DND-41 (cell line): Measurements from ENCODE around the gene WFIKKN2.

Source experiments
- ATAC-seq: fragments of 200-7000 bp; cut with Tn5 transposase; 3 replicates; pipeline ENCODE4 v1.9.1; 2021; ENCODE audit warnings: low read depth; ENCODE audit not compliant: insufficient read depth
- DNase-seq: peaks from one replicate; pipeline ENCODE4 v3.0.0-alpha.2; 2020
- H2AFZ ChIP-seq: 2 replicates; pipeline ENCODE4 v1.6.0; 2012; ENCODE audit warnings: low read depth, low read length
- H3K27ac ChIP-seq: 2 replicates; pipeline ENCODE4 v1.5.1; 2012; ENCODE audit warnings: low read length, inconsistent platforms
- H3K27me3 ChIP-seq: fragments of 200-600 bp; sonication (generic); 2 replicates; pipeline ENCODE4 v1.6.0; 2012; ENCODE audit warnings: low read length, mild to moderate bottlenecking, inconsistent platforms; ENCODE audit not compliant: insufficient read depth, poor library complexity
- H3K36me3 ChIP-seq: 2 replicates; pipeline ENCODE4 v1.5.1; 2012; ENCODE audit warnings: low read length, inconsistent platforms; ENCODE audit not compliant: insufficient read depth
- H3K4me1 ChIP-seq: 2 replicates; pipeline ENCODE4 v1.5.1; 2012; ENCODE audit warnings: mild to moderate bottlenecking, low read length; ENCODE audit not compliant: insufficient read depth
- H3K4me2 ChIP-seq: 2 replicates; pipeline ENCODE4 v1.6.0; 2012; ENCODE audit warnings: mild to moderate bottlenecking, moderate library complexity, low read length, inconsistent platforms; ENCODE audit not compliant: insufficient read depth
- H3K4me3 ChIP-seq, 2 experiments: fragments of 200-600 bp in 1 of 2; shearing (Covaris generic) in 1 of 2; 2 replicates each; pipeline ENCODE4 v1.5.1; 2012 to 2016; ENCODE audit warnings: inconsistent platforms in 2 of 2, low read length in 2 of 2, mild to moderate bottlenecking in 2 of 2, low read depth in 1 of 2, moderate library complexity in 1 of 2
- H3K79me2 ChIP-seq: 2 replicates; pipeline ENCODE4 v1.6.0; 2012; ENCODE audit warnings: low read length, inconsistent platforms; ENCODE audit not compliant: insufficient read depth
- H3K9ac ChIP-seq: 2 replicates; pipeline ENCODE4 v1.6.0; 2012; ENCODE audit warnings: low read depth, mild to moderate bottlenecking, inconsistent platforms, low read length, moderate library complexity
- H3K9me3 ChIP-seq: 2 replicates; pipeline ENCODE4 v1.5.1; 2012; ENCODE audit warnings: low read length, moderate library complexity, mild to moderate bottlenecking, inconsistent platforms; ENCODE audit not compliant: insufficient read depth, severe bottlenecking
- H4K20me1 ChIP-seq: 2 replicates; pipeline ENCODE4 v1.6.0; 2012; ENCODE audit warnings: low read length; ENCODE audit not compliant: insufficient read depth
- EZH2 ChIP-seq: IDR thresholded peaks from 3 replicates; pipeline ENCODE4 v1.6.1; 2012; ENCODE audit warnings: borderline replicate concordance, low read depth, mild to moderate bottlenecking, moderate library complexity, low read length, inconsistent platforms; ENCODE audit not compliant: severe bottlenecking
- TF ChIP-seq, protein P1 (sequence below): IDR thresholded peaks from 2 replicates; pipeline ENCODE4 v1.5.1; 2012; ENCODE audit warnings: borderline replicate concordance, low read length, moderate library complexity, mild to moderate bottlenecking; ENCODE audit not compliant: poor library complexity, severe bottlenecking; ENCODE audit errors: extremely low read depth

WFIKKN2 gene

DNA sequence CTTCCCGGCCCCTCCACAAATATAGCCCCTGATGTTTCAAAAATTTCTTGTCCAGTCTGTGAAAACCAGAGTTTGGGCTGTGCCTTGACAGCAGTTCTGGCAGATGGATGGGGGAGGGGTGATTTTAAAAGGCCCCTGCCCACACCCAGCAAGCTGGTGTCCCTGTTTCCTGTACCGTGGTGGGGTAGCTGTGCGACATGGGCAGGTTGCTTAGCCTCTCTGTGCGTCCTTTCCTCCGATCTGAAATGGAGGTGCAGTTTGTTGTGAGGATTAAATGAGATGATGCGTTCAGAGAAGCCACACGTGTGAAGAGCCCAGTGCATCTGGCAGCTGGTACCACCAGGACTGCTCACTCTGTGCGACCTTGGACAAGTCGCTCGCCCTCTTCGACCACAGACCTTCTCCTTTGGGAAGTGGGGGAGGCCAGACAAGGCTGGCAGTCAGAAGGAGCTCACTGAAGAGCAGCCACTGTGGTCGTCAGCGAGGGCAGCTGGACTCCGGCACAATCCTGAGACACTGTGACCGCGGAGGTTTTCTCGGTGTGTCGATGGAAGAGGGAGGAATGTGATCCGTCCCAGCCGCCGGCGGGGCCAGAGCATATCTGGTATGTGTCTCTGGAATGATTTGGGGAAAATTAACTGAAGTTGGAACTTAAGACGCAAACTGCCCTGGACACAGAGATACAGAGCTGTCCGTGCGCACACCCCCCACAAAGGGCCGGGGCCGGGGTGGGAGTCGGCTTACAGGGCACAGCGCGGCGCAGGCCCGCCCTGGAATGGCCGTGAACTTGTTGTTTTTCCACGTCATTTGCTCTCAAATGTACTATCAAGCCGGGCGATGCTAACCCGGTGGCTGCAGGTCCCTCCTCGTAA is 721 bp upstream of the WFIKKN2 start:
- Histone ChIP-seq H3K79me2 (no peaks in the 10 kb centered on the region), H3K4me1 (no peaks in the 10 kb centered on the region), H3K4me2 (no peak overlapping the region), H3K9ac (no peak overlapping the region), H3K27me3 (peaks cover 8% of the 10 kb centered on the region), H2AFZ (no peak overlapping the region), H3K36me3 (no peaks in the 10 kb centered on the region), H3K9me3 (no peaks in the 10 kb centered on the region), H3K4me3 (no peak overlapping the region), H4K20me1 (0 out of 2 replicates have a peak, but pooled peaks cover 8% of the 10 kb centered on the region), H3K27ac (no peak overlapping the region)
- DNase-seq (no peak), ATAC-seq (no peak)
- TF ChIP-seq, protein P1, sequence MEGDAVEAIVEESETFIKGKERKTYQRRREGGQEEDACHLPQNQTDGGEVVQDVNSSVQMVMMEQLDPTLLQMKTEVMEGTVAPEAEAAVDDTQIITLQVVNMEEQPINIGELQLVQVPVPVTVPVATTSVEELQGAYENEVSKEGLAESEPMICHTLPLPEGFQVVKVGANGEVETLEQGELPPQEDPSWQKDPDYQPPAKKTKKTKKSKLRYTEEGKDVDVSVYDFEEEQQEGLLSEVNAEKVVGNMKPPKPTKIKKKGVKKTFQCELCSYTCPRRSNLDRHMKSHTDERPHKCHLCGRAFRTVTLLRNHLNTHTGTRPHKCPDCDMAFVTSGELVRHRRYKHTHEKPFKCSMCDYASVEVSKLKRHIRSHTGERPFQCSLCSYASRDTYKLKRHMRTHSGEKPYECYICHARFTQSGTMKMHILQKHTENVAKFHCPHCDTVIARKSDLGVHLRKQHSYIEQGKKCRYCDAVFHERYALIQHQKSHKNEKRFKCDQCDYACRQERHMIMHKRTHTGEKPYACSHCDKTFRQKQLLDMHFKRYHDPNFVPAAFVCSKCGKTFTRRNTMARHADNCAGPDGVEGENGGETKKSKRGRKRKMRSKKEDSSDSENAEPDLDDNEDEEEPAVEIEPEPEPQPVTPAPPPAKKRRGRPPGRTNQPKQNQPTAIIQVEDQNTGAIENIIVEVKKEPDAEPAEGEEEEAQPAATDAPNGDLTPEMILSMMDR = no peak
- TF ChIP-seq EZH2 = no peak

DNA sequence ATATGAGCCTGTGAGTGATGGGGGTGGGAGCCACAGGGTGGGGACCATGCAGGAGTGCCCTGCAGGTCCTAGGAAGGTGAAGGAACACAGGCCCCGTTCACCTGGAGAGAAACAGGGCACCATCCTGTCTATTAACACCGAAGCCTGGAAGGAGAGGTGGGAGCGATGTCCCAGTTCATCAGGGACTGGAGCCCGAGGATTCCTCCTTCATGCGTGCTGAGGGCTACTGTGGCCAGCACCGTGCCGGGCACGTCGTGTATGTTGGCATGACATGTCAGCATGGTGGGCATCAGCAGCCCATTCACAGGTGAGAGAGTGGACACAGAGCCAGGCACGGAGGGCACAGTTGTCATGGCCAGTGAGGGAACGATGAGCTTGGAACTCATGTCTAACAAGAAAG is 1.4 kb downstream of the WFIKKN2 start:
- H3K9ac ChIP-seq = no peak overlapping the region
- TF ChIP-seq EZH2 = no peak
- TF ChIP-seq, protein P1 = no peak
- peaks cover 8% of the 10 kb centered on the region for H3K27me3 ChIP-seq
- H3K9me3 ChIP-seq = no peaks in the 10 kb centered on the region
- no peaks in the 10 kb centered on the region for H3K79me2 ChIP-seq
- no peak overlapping the region for H3K27ac ChIP-seq
- no peak overlapping the region for H3K4me2 ChIP-seq
- no peak for DNase-seq
- H3K36me3 ChIP-seq = no peaks in the 10 kb centered on the region
- H4K20me1 ChIP-seq = 0 out of 2 replicates have a peak, but pooled peaks cover 10% of the 10 kb centered on the region
- no peak overlapping the region for H2AFZ ChIP-seq
- no peak for ATAC-seq
- no peak overlapping the region for H3K4me3 ChIP-seq
- no peaks in the 10 kb centered on the region for H3K4me1 ChIP-seq

DNA sequence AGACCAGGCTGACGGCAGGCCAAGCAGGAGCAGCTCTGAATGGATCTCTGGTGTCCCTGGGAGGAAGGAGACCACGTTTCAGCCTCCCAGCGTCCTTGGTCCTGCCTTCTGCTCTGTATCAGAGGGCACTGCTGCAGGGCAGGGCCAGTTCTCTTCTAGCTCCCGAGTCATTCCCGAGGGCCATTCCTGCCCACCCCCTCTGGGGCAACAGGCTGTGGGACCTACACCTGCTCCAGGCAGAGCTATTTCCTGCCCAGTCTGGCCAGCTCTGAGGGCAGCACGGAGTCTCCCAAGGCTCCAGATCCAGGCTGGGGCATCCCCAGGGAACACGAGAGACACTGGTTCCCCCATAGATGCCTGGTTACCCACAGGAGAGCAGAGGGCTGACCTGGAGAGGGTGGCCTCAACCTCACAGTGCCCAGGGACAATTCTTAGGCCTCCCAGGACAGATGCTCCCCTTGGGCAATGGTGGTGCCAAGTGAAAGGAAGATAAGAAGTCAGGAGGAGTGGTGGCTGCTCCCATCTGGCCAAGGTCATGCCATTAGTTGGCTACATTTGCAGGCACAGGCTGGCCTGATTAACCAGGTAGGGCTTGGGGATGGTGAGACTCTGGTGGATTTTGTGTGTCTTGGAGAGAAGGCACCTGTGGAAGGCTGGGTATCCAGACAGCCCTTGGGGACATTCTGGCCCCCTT is 2.0 kb downstream of the WFIKKN2 start:
- Histone ChIP-seq H3K4me1 (no peaks in the 10 kb centered on the region), H3K9ac (no peak overlapping the region), H3K79me2 (no peaks in the 10 kb centered on the region), H3K4me3 (no peak overlapping the region), H4K20me1 (peaks cover 10% of the 10 kb centered on the region; the same call in 1 of the 2 replicates), H3K36me3 (no peaks in the 10 kb centered on the region), H3K9me3 (no peaks in the 10 kb centered on the region), H3K27ac (no peak overlapping the region), H3K4me2 (no peak overlapping the region), H2AFZ (no peak overlapping the region), H3K27me3 (peaks cover 8% of the 10 kb centered on the region)
- ATAC-seq (no peak), DNase-seq (no peak)
- TF ChIP-seq, protein P1 = no peak
- TF ChIP-seq EZH2 = no peak
